T-helper 9 cell (primary cell): ENCODE results near the gene RSPH6A.
"Not testable (repeated sequence)": the region's sequence is repeated elsewhere in the genome, so short reads cannot be mapped to it uniquely, and the experiment has no call there.

Experiments used
- DNase-seq: peaks from one replicate; pipeline ENCODE4 v3.0.0-alpha.2; 2020

Gene RSPH6A

DNA sequence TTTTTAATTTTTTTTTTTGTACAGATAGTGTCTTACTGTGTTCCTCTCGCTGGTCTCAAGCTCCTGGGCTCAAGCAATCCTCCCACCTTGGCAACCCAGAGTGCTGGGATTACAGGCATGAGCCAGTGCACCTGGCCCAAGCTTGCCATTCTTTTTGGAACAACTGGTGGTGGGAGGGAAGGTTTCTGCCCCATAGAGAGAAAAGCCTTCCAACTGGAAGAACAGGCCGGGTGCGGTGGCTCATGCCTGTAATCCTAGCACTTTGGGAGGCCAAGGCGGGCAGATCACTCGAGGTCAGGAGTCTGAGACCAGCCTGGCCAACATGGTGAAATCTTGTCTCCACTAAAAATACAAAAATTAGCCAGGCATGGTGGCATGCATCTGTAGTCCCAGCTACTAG is 15.6 kb downstream of the RSPH6A start:
- DNase-seq, result not testable (repeated sequence)

DNA sequence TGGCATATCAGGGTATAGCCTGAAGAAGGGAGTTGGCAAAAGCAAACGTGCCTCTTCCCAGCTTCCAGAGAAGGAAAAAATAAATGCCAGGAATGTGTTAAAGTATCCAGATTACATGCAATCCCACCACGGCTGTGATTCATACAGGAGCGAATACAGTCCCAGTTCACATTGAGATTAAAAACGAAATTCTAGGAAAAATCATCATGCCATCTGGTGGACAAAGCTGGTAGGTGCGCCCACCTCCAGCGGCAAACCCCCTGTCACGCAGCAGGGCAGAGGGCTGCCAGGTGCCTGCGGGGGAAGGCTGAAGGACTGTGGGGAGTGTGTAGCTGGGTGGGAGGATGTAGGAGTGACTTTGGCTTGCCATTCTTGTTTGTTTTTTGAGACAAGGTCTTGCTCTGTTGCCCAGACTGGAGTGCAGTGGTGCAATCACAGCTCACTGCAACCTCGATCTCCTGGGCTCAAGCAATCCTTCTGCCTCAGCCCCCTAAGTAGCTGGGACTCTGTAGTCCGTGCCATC is 16.1 kb downstream of the RSPH6A start:
- peak; percentile 57 for DNase-seq

DNA sequence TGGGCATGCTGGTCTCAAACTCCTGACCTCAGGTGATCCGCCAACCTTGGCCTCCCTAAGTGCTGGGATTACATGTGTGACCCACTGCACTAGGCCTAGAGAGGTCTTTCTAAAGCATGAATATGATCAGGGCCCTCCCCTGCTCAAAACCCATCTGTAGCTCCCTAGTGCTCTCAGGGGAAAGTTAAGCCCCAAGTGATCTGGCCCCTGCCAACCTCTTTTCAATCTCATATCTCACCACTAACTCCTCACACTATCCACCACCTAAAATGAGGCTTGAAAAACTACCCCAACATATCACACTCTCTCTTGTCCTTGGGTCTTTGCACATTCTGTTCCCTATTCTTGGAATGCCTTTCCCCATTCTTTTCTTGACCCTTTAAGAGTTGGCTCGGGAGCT is 20.5 kb downstream of the RSPH6A start:
- DNase-seq, result no peak

DNA sequence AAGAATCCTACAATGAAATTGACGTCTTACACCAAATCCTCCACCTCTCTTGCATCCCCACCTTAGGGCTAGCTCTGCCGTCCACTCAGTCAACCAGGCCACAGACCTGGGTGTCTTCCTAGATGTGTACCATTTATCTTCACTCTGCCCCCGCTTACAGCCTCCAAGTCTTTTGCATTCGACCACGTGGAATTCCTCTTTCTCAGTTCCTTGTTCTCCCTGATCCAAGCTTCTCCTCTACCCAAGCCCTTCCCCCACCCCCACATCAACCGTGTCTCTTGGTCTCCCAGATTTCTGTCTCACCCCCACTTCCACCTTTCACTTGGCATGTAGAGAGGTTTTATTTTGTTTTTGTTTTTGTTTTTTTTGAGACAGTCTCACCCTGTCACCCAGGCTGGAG is 21.2 kb downstream of the RSPH6A start:
- no peak for DNase-seq

DNA sequence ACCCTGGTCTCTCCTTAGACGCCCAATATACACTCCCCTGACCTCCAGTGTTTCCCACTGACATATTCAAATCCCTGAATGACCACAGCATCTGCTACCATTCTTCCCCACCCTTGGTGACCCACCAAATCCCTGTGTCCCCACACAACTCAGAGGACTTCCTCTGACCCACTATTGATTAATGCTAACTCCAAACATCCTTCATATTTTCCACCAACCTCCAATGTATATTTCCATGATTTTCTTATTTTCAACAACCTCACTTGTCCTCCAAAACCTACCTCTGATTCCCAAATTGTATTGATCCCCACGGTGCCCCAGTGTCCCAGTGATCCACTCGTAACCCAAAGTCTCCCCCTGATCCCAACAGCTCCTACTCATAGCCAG is 21.9 kb downstream of the RSPH6A start:
- DNase-seq, result no peak

DNA sequence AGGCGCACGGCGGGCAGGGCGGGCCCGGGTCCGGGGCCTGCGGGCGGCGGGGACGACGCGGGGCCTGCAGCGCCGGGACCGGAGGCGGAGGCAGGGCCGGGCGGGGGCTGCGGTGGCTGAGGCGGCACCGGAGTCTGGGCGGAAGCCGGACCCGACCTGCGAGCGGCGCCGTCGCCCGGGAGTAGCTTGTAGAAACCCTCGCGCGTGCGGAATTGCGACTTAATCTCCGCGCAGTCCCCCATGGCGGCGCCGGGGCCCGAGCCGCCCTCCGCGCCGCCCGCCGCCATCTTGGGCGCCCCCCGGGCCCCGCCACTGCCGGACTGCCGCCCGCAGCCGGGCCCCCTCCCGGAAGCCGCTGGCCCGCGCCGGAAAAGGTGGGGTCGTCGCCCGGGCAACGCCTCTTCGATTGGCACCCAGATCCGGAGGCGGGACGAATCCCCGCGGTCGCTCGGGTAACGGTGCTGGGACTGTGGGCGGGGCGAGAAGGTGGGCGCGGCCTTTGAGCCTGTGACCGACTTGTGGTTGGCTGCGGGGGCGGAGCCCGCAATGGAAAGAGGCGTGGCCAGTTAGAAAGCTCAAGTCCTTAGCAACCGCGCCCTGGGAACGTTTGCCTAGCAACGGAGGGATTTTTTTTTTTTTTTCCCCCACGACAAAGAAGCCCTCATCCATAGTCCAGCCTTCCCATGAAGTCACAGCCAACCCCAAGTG is 22.5 kb downstream of the RSPH6A start, which contains the start of gene DMWD:
DMWD (minus strand) TSS at position 376 of the 708 bp plus-strand sequence; CDS start at position 287, 89 bp downstream.
- DNase-seq, result peak; percentile 99

DNA sequence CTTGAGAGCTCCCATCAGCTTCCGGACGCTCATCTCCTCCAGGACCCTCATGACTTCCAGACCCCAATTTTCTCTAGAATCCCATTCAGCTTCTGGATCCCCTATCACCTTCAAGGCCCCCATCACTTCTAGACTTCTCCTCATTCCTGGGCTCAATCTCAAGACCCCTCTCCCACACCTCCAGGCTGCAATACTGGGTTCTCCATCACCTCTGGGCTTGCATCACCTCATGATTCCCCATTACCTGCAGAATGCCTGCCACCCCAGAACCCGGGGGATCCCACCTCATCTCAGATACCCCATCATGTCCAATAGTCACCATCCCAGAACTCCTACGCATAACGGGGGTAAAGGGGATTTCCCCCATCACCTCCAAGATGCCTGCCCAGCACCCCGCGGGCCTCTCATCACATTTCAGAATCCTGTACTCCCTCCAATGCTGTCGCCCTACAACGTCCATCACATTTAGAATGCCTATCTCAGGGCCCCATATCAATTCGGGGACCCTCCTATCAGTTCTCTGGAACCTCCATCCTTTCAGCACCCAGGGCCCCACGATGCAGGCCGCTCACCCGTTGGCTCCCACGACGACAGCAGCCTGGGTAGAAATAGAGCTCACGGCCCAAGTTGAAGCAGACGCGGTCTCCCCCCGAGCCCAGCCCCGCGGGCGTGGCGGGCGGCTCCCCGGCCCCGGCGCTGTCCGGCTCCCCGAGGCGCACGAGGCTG is 23.2 kb downstream of the RSPH6A start:
- no peak for DNase-seq

DNA sequence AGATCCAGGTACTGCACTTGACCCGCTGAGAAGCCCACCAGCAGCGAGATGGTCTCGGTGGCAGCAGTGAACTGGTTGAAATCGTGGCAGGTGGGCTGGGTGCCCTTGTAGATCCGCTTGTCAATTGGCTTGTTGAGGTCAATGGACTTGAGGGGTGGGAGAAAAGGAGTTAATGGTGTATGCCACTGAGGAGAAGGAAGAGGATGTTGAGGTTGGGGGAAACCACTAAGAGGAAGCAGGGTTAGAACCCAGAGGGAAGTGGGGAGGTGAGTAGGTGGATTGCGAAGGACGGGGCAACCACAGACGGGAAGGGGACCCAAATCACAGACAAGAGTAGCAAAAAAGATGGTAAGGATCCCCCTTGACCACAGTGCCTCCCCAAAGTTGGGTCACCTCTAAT is 24.2 kb downstream of the RSPH6A start:
- DNase-seq, result no peak

DNA sequence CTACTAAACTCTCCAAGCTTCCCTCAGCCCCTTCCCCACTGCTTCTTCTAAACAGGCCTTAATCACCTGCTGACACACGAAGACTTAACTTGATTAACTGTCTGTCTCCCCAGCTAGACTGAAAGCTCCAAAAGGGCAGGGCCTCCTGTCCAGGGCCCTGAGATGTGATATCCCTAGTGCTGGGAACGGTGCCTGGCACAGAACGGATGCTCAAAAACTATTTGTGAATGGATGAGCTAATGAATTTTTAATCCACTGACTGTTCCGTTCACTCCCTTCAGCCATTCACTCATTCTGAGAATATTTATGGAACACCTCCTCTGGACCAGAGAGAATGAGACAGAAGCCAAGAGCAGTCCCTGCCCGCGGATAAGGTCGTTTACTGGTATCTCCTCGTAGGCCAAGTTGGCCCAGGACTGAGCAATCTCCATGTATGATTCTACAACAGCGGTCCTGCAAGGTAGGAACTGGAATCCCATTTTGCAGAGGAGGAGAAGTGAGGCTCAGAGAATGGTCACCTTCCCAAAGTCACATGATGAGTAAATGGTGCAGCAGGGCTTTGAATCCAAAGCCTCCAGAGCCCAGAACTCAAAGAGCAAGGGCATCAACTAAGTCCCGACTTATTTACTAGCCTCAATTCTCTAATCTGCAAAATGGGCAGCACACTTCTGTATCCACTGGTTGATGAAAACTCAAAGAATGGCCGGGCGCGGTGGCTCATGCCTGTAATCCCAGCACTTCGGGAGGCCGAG is 25.9 kb downstream of the RSPH6A start:
- DNase-seq, result no peak

DNA sequence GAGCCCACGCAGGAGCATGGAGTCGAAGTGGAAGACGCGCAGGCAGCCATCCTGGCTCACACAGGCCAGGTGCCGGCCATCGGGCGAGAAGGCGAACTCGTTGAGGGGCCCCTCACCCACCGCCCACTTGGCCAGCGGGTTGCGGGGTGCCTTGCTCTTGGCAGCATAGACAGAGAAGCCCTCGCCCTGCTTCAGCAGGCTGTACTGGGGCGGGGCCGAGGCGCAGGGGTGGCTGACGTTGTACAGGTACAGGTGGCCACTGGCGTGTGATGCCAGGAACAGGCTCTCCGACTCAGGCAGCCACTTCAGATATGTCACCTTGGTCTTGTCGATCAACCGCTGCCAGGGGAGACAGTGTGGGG is 28.6 kb downstream of the RSPH6A start:
- DNase-seq, result no peak

DNA sequence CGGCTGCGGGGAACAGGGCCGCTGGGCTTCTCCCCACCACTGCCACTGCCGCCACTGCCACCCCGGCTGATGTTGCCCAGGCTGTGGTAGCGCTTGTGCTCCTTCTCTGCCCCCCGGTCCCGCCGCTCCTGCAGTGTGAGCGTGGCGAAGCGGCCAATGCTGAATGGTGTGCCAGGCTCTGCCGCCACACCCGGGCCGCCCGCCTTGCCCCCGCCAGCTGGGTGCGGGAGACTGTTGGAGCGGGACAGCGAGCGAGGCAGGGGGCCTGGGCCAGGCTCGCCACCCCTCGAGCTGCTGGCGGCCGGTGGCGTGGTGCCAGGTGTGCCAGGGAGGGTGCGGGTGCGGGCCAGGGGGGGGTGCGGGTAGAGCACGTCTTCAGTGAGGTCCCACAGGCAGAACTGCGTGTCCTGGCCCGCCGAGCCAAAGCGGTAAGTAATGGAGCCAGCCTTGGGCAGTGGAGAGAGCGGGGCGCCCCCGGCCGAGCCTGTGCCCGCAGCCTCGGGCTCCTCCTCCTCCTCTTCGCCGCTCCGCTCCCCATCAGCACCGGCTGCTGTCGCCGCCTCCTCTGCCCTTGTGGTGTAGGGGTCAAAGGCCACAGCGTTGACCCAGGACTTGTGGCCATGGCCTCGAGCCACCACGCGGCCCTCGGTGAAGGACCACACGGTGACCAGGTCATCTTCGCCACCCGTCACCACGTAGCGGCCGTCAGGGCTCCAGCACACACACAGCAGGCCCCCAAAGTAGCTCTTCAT is 29.2 kb downstream of the RSPH6A start:
- DNase-seq, result no peak

DNA sequence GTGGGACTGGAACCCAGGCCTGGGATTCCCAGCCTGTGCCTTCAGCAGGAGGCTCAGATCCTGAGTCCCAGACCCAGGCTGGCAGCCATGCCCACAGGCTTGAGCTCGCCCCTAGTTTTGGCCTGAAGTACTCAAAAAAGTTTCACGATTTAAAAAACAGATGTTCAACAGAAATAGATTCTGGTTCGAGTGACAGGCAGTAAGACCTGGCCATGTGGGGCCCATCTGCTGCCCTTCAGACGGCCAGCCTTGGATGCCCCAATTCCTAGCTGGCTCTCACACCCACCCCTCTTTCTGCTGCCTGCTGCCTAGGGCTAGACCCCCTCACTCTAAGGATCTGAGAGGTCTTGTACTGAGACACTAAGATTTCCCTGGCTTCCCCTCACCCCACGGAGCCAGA is 30.0 kb downstream of the RSPH6A start:
- no peak for DNase-seq

DNA sequence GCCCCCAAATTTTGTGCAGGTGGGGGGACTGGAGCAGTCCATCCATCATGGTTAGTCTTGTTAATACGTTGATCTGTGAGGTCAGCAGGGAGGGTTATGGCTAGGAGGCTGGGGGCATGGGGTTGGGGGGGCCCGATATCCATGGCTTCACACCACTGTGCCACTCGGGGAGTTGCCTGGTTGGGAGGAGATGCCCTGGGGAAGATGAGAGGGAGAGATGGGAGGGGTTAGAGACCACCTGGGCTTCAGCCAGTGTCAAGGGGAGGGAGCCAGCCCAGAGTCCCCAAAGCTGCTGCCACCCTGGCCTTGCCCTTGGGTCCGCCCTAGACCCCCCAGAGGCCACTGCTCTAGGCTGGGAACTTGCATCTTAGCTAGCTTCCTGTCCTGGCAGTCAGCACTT is 31.0 kb downstream of the RSPH6A start:
- DNase-seq, result no peak

DNA sequence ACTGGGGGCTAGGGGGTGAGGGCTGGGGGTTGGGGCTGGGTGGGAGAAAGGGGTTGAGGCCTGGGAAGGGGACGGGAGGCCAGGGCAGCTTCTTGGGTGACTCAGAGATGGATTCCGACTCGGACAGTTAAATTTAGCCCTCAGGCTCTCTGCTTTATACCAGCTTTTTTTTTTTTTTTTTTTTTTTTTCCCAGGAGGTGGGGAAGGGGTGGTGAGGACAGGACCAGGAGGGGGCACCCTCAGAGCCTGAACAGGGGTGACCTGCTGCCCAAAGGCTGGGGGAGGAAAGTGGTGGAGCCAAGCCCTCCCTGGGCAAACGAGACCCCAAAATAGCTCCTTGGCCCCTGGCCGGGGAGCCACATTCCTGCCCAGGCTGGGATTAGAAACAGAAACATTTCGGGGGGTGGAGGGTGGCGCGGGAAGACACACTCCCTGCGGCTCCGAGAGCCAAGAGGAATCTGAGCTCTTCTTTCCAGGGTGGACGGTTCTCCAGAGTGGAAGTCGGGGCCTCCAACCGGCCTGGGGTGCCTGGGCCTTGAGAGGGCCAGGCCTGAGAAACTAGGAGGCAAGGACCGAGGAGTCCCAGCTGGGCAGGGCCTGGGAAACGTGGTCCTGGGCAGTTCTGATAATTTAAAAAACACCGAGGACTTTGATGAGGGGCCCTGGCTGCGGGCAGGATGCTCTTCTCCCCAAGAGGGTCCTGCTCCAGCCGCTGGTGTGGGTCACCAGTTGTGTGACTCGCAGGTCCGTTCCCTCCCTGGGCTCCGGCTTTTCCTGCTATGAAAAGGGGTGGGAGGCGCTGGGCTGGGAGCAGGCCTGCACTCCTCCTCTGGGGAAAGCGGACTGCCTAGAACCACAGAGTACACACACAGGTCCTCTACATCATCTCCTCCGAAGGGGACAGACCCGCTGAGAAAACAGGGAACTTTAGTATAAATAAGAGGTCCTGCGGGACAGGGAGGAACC is 32.0 kb downstream of the RSPH6A start:
- DNase-seq, result no peak

DNA sequence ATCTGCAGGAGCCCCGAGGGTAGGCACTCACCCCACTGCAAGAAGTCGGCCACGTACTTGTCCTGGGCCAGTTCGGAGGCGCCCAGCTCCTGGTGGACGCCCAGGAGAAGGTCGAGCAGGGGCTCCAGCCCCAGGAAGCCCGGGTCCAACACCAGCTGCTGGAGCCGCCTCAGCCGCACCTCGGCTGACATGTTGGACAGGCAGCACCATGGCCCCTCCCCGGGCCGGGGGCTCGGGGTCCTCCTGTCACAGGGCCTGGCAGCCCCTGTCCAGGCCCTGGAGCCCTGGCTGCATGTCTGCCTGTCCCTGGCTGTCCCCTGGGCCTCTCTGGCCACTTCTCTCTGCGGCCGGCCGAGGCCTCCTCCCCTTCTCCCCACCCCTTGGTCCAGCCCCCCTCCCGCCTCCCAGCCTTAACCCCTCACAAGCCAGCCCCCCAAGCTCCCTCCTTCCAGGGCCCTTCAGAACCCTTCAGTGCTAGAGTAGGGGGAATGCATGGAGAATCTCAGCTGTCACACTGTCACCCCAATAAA is 32.9 kb downstream of the RSPH6A start, which contains the start of gene DMPK:
DMPK (minus strand) TSS at position 329 of the 530 bp plus-strand sequence; CDS start at position 191, 138 bp downstream.
- DNase-seq, result no peak

DNA sequence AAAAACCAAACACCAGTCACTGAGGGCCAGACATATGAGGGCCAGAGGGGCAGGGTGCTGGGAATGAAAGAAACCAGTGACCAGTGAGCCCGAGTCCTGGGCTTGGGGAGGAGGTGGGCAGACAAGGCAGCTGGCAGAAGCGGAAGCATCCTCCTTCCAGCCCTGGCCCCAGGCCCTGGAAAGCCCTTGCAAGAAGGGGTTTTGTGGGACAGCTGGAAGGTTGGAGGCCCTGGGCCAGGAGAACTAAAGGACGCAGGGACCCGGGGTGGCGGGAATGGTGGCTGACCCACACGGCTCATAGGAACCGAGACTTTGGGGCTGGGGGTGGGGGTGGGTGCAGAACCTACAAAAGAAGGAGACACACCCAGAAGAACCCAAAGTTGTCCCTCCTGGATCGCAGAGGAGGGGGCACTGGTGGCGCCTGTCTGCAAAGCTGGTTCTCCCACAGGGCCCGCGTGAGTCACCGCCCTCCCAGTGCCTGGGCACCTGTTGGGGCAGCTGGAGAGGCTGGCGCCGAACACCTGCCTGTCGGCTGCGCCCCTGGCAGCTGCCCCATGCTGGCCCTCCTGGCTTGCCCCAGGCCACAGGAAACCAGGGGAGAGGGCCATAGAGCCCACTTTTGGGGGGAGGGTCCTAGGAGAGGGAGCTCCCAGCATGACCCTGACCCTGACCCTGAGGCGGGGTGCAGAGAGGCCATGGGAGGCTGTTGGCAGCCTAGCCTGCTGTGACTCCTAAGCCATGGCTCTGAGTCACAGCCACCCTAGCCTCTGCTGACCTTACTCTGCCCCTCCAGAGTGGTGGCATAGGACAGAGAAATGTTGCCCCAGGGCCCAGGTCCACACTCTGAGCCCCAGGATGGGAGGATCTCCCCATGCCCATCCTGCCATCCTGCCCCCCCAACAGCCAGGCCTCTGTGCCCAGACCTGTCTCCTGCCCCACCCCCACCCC is 33.6 kb downstream of the RSPH6A start:
- DNase-seq, result no peak

DNA sequence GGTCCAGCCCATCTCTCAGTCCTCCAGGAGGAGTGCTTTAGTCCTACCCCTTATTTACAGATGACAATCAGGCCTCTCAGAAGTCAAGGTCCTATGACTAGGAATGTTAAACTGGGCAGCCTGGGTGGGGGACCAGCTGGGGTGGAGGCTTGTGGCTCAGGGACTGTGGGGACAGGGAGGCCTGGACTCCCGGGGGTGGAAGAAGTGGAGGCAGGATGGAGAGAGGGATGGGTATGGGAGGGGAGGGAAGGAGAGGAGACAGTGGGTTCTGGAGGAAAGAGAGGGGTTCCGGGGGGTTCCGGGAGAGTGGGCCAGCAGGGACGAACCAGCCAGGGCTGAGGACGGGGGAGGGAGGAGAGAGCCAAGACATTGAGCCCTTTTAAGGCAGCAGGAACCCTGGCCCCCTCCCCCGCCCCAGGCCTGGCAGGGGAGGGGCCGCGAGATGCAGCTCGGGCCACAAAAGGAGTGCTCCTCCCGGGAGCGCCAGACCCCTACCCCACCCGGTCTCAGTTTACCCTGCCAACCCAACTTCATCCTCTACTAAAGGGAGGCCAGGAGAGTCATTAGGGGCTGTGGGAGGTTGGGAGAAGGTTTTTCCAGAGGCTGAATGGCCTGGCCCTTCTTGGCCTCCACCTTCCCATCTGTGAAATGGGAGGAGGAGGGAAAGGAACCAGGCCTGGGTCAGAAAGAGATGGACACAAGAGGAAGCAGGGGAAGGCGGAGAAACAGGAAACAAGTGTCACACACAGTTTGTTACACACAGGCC is 34.5 kb downstream of the RSPH6A start:
- no peak for DNase-seq

DNA sequence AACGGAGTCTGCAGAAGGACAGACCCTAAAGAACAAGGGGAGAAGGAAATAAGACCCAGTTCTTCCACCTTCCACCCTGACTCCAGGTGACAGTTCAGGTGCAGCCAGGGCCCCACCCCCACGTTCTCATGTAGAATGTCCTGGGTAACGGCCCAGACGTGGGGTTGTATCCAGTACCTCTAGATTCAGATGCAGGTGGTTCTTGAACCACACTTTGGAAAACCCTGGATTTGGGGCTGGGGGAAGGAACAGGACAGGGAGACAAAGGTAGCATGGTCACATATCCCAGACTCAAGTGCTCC is 35.0 kb downstream of the RSPH6A start:
- no peak for DNase-seq
